ENCODE data around the gene THBS3. TPM values are rescaled to one million over a fixed set of nuclear protein-coding genes. Genes with fewer than 3 reads are reported as not detected.
"Not testable (repeated sequence)": the region's sequence is repeated elsewhere in the genome, so short reads cannot be mapped to it uniquely, and the experiment has no call there.

THBS3 gene
- total RNA-seq, 1 experiment from 2014 or later, result 2.8 TPM

DNA sequence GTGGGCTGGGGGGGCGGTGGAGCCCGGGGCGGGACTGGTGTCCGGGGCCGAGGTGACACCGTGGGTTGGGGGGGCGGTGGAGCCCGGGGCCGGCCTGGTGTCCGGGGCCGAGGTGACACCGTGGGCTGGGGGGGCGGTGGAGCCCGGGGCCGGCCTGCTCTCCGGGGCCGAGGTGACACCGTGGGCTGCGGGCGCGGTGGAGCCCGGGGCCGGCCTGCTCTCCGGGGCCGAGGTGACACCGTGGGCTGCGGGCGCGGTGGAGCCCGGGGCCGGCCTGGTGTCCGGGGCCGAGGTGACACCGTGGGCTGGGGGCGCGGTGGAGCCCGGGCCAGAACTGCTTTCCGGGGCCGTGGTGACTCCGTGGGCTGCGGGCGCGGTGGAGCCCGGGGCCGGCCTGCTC is 17.8 kb downstream of the THBS3 start:
- DNase-seq (ENCODE audit: low spot score), result not testable (repeated sequence)

DNA sequence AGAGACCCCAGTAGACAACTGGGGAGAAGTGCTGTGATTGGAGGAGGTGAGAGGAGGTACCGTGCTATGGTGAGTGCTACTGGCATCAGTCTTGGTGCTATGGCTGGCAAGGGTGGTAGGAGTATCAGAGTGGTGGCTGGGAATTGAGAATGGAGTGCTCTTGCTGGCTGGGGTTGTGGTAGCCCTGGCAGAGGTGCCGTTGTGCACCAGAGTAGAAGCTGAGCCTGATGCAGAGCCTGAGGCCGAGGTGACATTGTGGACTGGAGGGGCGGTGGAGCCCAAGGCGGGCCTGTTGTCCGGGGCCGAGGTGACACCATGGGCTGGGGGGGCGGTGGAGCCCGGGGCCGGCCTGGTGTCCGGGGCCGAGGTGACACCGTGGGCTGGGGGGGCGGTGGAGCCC is 19.4 kb downstream of the THBS3 start:
- DNase-seq (ENCODE audit: low spot score), result no peak

DNA sequence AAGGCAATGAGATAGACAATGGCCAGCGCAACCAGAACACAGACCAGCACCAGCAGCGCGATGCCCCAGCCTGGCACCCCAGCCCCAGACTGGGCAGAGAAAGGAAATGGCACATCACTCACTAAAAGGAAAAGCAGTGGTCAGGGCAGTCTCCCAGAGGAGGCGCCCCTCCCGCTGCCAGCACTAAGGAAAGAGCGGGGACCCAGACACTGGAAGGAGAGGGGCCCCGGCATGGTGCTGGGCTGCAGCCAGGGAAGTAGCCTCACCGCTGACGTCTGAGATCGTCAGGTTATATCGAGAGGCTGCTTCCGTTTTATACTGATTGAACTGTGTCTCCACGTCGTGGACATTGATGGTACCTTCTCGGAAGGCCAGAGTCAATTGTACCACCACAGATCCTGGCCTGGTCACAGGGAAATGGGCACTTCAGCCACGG is 20.2 kb downstream of the THBS3 start:
- no peak for DNase-seq (ENCODE audit: low spot score)

DNA sequence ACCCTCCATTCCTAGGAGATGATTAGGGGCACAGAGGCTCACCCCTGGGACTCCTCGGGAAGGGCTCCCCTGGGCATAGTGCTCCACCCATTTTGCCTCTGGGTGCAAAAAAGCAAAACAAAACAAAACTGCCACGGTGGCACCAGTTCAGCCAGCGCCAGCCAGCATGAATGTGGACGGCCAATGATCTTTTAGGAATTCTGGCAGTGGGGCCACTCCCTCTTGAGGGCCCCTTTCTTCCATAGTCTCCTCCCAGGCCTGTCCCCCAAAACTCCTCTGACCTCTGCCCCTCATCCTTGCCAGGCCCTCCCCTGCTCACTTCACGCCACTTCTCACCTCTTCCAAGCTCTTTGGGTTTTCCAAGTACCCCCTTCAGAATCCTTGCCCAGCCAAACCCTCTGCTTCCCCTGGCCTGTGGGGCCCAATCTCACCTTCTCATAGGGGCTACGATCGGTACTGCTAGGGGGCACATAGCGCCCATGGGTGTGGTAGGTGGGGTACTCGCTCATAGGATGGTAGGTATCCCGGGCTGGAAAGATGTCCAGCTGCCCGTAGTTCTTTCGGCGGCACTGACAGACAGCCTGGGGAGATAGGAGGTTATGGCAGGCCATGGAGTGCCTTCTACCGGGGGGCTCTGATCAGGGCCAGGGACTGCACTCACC is 20.8 kb downstream of the THBS3 start:
- no peak for DNase-seq (ENCODE audit: low spot score)

DNA sequence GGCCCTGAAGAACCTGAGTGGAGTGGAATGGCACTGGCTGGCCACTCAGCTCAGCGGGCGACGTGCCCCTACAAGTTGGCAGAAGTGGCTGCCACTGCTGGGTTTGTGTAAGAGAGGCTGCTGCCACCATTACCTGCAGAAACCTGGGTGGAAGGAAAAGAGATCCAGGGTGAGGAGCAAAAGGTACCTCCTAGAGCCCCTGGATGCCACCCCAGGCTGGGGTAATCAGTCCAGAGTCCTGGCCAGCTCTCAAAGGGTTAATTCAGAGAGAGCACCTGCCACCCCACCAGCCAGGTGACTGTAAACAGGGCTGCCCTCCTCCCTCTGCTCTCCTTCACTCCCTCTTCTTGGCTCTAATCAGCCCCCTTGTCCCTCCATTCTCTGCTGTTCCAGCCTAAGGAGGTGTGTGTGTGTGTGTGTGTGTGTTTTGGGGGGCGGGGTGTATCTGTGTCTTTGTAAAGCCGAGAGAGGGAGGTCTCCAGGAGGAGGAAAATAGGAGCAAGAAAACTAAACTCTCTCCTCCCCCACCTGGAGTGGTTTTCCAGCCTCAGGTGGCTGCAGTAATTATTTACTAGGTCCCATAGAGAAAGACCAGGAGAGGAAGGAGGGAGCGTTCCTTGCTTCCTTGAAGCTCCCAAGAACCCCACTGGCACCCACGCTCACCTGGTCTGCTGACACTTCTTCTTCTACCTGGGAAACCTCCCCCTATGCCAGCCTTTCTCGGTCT is 21.5 kb downstream of the THBS3 start:
- no peak for DNase-seq (ENCODE audit: low spot score)

DNA sequence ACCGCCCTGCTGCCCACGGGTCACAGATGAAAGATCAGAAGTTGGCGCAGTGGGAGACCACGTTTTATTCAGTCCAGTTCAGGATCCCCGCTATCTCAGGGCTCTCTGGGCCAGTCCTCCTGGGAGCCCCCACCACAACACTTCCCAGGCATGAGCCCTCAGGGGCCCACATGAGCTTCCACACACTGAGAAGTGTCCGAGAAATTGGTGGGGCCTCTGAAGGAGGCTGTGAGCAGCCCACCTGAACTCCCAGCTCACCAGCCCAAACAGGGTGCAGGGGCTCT is 22.0 kb downstream of the THBS3 start:
- DNase-seq (ENCODE audit: low spot score), result no peak

DNA sequence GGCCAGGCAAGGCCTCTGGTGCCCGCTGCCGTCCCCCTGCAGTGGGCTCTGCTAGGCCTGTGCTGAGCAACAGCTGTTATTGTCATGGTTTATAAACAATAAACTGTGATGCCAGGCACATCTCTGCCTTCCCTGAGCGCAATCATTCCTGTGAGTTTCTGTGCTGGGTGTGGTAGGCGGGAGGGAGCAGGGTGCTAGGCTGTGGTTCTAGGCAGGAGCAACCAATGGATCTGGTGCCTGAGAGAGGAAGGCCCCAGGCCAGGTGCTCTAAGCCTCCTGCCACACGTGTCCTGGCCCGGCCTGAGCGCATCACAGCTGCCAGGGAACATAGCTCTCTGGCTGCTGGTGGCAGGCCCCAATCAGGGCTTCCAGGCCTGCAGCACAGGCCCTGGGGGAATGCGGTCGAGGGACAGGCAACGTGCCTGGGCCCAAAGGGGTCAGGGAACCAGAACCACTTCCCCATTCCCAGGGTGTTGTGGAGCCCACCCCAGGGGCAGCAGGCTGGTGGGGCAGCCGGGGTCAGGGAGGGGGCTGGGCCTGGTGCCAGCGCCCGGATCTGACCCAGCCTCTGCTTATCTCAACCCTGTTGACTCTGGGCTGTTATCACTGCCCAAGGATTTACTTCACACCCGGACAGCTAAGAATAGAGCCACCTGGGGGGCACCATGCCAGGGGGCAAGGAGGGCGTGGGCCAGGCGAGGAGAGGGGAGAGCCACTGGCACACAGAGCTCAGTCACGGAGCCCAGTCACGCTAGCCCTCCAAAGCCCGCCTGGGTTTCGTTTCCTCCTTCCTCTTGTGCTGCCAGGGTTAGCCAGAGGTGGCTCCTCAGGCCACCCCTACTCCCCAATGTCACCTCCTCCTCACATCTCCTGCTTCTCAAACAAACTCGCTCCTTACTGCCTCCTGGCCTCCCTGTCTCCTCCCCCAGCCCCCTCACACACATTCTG is 22.6 kb downstream of the THBS3 start:
- DNase-seq (ENCODE audit: low spot score), result no peak

DNA sequence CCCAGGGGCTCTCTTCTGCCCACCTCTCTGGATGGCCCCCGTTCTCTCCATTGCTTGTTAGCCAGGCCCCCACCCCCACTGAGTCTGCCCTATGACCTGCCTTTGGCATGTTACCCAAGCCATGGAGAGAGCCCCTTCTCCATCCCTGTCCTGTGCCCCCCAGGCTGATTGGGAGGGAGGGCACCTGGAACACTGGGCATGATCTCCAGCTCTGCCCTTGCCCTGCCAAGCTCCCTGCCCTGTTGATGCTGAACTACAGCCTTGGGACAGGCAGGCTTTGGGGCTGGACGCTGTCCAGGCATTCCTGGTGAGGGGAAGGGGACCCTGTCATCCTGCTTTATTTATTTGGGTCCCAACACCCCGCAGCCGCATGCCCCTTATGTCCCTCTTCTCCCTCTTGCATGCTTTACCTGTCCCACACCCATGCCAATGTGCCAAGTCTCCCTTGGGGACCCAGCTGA is 23.3 kb downstream of the THBS3 start:
- no peak for DNase-seq (ENCODE audit: low spot score)

DNA sequence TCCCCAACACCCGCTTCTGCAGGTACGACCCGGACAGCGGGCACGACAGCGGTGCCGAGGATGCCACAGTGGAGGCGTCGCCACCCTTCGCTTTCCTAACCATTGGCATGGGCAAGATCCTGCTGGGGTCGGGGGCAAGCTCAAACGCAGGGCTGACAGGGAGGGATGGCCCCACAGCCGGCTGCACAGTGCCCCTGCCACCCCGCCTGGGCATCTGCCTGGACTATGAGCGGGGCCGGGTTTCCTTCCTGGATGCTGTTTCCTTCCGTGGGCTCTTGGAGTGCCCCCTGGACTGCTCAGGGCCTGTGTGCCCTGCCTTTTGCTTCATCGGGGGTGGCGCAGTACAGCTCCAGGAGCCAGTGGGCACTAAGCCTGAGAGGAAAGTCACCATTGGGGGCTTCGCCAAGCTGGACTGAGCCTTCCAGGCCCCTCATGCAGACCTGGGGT is 23.9 kb downstream of the THBS3 start:
- DNase-seq (ENCODE audit: low spot score), result no peak

DNA sequence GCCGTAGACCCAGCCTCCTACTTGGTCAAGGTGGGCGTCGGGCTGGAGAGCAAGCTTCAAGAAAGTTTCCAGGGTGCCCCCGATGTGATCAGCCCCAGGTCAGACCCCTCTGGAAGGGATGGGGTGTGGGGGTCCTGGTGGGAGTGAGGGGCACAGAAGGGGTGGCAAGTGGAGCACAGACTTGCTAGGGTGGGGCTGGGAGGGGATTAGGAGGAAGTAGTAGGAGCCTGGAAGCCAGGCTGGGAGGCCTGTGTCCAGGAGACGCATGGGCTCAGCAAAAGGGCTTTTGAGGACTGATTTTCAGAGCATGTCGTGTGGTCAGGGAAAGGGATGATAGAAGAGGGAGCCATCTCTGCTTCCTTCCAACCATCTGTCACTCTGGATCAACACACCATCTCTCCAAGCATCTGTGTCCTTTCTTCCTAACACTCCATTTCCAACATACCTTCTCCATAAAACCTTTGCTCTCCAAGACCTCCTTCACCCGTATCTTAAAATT is 25.6 kb downstream of the THBS3 start:
- DNase-seq (ENCODE audit: low spot score), result no peak

DNA sequence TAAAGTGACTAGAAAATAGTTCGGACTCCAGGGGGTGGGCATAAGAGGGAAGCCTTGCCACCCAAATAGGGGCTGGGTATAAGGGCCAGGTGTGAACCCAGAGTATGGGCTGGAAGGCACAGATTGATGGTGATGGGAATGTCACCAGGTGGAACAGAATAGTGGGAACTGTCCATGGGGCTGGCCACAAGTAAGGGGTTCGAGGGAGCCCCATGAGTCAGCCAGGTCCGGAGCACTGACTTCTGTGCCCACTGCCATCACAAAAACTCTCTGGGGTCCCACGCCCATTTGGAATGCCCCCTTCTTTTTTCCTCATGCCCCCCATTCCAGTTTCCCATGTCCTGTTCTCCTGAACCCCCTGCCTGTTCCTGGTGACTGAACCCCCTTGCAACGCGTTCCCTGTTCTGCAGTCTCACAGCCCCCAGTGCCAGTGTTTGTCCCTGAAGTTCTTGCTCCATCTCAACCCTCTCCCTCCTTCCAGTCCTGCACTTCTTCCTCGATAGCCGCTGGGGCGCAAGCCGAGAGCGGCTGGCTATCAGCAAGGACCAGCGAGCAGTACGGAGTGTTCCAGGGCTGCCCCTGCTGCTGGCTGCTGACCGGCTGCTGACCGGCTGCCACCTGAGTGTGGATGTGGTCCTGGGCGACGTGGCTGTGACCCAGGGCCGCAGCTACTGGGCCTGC is 26.2 kb downstream of the THBS3 start:
- DNase-seq (ENCODE audit: low spot score), result no peak

DNA sequence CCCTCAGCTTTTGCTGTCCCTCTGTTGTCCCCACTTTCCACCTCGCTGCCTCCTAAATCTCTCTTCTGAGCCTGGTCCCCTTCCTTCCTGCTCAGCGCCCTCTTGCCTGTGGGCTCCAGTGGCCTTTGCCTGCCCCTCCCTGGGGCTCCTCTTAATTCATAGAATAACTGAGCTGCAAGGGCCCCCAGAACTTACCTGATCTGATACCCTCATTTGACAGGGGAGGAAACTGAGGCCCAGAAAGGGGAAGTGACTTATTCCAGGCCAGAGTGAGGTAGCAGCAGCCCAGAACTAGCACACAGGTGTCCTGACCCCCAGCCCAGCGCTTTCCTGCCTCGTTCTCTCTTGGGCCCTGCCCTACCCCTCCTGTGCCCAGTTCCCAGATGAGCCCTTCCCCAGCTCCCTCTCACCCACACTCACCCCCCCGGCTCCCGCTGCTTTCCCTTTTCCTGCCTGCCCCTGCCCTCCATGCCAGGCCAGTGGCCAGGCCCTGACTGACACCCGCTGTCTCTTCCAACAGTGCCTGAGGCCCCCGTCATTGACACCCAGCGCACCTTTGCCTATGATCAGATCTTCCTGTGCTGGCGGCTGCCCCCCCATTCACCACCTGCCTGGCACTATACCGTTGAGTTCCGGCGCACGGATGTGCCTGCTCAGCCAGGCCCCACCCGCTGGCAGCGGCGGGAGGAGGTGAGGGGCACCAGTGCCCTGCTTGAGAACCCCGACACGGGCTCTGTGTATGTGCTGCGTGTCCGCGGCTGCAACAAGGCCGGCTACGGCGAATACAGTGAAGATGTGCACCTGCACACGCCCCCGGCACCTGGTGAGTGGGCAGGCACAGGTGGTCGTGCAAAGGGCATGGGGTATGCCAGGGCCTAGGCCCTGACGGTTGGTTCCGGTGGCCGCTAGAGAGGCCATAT is 28.3 kb downstream of the THBS3 start:
- DNase-seq (ENCODE audit: low spot score), result no peak

DNA sequence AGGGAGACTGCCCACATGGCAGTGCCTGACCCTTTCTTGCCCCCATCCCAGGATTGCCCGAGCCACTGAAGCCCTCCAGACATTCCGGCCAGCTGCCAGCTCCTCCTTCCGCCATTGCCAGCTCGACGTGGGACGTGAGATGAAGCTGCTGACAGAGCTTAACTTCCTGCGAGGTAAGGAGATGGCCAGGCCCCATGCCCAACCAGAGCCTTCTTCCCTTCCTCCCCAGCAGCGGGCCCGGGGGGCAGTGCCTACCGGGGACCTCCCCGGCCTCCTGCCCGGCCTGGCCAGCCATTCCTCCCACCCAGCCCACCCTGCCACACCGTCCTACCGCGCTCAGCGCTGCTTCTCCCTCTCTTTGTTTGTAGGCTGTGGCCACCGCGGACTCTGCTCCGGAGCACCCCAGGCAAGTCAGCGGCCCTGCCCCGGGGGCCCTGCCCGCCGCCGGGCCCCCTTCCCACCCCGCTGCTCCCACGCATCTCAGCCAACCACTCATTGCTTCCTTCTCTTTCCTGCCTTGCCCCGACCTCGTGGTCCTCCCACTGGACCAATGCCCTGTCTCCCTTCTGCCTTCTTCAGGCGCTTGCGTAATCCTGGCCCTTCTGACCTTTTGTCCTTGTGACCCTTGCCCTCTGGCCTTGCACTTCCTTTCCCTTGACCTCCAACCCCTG is 29.1 kb downstream of the THBS3 start:
- DNase-seq (ENCODE audit: low spot score), result no peak

DNA sequence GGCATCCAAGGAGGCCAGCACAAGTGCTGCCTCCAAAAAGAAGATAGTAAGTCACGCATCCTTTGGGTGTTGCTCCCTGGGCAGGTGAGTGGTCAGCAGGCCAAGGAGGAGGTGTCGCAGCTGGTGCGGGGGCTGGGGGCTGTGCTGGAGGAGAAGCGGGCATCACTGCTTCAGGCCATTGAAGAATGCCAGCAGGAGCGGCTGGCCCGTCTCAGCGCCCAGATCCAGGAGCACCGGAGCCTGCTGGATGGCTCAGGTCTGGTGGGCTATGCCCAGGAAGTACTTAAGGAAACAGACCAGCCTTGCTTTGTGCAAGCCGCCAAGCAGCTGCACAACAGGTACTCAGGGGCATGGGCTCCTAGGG is 29.8 kb downstream of the THBS3 start:
- DNase-seq (ENCODE audit: low spot score), result no peak

DNA sequence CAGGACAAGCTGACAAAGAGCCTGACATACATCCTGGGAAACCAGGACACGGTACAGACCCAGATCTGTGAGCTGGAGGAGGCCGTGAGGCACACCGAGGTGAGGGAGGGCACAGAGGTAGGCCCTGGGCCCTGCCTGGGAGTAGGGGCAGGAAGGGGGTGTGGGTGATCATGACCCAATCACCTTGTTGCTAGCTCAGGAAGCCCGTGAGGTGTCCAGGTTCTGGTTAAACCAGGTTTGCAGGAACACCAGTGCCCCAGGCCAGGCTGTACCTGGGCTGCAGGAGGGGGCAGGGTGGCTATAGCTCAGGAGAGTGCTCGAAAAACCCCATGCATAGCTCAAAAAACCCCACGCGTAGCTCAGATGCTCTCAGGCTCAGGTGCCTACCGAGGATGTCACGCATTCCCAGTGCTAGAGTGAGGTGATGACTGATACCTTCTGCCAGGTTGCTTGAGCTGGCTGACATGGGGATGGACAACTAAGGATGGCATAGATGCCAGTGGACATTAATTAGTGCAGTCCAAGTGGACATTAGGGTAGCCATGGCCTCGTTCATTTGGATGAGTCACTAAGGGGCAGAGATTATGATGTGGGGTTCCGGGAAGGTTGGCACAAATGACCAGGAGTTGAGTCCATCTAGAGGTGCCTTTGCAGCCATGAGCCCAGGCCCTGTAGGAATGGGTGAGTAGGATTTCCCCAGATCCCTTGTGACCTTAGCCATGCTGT is 30.3 kb downstream of the THBS3 start:
- DNase-seq (ENCODE audit: low spot score), result peak; percentile 3

DNA sequence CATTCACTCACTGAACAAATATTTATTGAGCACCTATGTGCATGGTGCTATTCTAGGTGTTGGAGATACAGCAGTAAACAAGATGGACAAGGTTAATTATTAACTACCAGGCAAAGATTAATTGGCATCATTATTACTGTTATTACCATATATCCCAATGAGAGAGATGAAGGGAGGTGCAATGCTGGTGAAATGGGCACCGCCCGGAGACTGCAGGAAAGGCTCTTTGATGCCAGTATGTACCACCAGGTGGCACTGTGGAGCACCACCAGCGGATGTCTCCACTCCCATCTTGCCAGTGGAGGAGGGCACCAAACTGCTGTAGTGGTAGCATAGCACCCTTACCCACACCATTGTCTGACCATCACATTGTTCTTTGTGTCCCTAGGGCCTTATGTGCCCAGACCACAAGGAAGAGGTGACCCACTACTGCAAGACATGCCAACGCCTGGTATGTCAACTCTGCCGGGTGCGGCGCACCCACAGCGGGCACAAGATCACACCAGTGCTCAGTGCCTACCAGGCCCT is 31.1 kb downstream of the THBS3 start:
- DNase-seq (ENCODE audit: low spot score), result peak; percentile 71

DNA sequence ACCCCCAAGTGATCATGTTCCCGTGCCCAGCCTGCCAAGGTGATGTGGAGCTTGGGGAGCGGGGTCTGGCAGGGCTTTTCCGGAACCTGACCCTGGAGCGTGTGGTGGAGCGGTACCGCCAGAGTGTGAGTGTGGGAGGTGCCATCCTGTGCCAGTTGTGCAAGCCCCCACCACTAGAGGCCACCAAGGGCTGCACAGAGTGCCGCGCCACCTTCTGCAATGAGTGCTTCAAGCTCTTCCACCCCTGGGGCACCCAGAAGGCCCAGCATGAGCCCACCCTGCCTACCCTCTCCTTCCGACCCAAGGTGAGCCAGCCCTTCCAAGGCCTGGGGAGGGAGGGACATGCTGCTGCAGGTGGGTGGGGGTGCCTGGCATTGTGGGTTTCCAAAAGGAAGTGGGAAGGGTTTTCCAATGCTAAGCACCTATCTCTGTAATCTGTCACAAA is 31.7 kb downstream of the THBS3 start:
- DNase-seq (ENCODE audit: low spot score), result peak; percentile 15

DNA sequence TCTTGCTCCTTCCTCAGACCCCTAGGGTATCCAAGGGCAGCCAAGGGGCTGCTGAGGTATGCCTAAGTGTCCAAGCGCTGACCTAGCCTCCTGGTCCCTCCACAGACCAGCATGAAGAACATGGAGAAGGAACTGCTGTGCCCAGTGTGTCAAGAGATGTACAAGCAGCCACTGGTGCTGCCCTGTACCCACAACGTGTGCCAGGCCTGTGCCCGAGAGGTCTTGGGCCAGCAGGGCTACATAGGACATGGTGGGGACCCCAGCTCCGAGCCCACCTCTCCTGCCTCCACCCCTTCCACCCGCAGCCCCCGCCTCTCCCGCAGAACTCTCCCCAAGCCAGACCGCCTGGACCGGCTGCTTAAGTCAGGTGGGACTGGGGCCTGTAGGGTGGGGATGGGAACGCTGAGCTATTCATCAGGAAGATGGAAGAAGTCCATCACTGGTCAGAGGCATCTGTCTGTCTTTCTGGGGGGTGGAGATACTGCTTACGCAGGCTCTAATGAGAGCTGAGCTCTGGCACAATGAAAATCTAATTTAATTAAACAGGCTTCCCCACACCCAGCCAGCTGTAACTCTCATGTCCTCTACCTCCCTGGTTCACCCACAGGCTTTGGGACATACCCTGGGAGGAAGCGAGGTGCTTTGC is 32.3 kb downstream of the THBS3 start:
- DNase-seq (ENCODE audit: low spot score), result no peak

Data from H4 (cell line).